ENCODE results near the gene SPRED1.
"Not testable (repeated sequence)": the region's sequence is repeated elsewhere in the genome, so short reads cannot be mapped to it uniquely, and the experiment has no call there.

The SPRED1 gene

DNA sequence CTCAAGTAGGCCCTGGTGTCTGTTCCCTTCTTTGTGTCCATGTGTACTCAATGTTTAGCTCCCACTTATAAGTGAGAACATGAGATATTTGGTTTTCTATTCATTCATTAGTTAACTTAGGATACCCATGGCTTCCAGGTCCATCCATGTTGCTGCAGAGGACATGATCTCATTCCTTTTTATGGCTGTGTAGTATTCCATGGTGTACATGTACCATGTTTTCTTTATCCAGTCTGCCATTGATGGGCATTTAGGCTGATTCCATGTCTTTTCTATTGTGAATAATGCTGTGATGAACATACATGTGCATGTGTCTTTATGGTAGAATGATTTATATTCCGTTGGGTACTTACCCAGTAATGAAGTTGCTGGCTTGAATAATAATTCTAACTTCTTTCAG, 24.6 kb downstream of the SPRED1 start:
- not testable (repeated sequence) for H3K9ac ChIP-seq (ENCODE audit: low read depth, low read length); H3K4me1 ChIP-seq (ENCODE audit: insufficient read depth, low read length); H3K9me3 ChIP-seq (ENCODE audit: control insufficient read depth, insufficient read depth, low read length); H3K36me3 ChIP-seq (ENCODE audit: insufficient read depth, low read length)

DNA sequence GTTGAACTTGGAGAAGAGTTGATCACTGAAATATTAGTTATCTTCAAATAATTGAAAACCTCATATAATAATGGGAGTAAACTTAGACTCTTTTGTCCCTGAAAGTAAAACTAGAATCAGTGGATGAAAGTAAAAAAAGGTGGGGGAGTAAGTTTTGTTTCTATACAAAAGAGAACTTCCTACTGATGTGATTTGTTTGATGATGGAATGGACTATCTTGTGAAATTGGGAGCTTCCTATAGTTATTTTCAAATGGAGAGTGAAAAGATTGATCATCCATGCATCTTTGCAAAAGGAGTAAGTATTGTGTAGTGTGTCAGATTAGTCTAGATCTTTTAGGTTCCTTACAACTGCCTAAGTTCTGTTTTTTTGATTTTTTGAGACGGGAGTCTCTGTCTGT, 28.4 kb downstream of the SPRED1 start:
- H3K36me3 ChIP-seq (ENCODE audit: insufficient read depth, low read length), result no peaks in the 10 kb centered on the region
- H3K4me1 ChIP-seq (ENCODE audit: insufficient read depth, low read length), result no peaks in the 10 kb centered on the region
- no peak overlapping the region for H3K9ac ChIP-seq (ENCODE audit: low read depth, low read length)
- no peaks in the 10 kb centered on the region for H3K9me3 ChIP-seq (ENCODE audit: control insufficient read depth, insufficient read depth, low read length)

DNA sequence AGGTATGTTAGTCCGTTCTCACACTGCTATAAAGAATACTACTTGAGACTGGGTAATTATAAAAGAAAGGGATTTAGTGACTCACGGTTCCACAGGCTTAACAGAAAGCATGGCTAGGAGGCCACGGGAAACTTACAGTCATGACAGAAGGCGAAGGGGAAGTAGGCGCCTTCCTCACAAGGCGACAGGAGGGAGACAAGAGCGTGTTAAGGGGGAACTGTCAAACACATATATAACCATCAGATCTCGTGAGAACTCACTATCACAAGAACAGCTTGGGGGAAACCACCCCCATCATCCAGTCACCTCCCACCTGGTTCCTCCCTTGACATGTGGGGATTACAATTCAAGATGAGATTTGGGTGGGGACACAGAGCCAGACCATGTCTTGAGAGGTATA, 30.4 kb downstream of the SPRED1 start:
- Histone ChIP-seq H3K9me3 (ENCODE audit: control insufficient read depth, insufficient read depth, low read length) (peaks cover 2% of the 10 kb centered on the region; the same call in 1 of the 2 replicates), H3K9ac (ENCODE audit: low read depth, low read length) (no peak overlapping the region), H3K36me3 (ENCODE audit: insufficient read depth, low read length) (no peaks in the 10 kb centered on the region), H3K4me1 (ENCODE audit: insufficient read depth, low read length) (no peaks in the 10 kb centered on the region)

DNA sequence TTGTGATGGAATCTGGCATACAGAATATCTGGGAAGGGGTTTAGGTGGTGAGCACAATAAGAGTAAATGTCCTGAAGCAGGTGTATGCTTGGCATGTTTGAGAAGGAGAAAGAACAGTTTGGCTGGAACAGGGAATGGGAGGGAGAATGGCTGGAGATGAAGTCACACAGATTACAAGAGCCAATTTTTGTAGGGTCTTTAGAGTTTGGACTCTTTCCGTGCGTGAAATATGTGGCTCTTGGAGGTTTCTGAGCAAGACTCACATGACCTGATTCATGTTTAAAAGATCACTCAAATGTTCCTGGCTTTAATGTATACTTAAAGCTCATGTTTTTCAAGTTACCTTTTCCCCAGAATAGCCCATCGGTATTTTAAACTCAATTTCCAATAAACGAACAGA, 32.8 kb downstream of the SPRED1 start:
- Histone ChIP-seq H3K36me3 (ENCODE audit: insufficient read depth, low read length) (no peaks in the 10 kb centered on the region), H3K9ac (ENCODE audit: low read depth, low read length) (no peak overlapping the region), H3K9me3 (ENCODE audit: control insufficient read depth, insufficient read depth, low read length) (peaks cover 15% of the 10 kb centered on the region; the same call in 1 of the 2 replicates), H3K4me1 (ENCODE audit: insufficient read depth, low read length) (no peaks in the 10 kb centered on the region)

DNA sequence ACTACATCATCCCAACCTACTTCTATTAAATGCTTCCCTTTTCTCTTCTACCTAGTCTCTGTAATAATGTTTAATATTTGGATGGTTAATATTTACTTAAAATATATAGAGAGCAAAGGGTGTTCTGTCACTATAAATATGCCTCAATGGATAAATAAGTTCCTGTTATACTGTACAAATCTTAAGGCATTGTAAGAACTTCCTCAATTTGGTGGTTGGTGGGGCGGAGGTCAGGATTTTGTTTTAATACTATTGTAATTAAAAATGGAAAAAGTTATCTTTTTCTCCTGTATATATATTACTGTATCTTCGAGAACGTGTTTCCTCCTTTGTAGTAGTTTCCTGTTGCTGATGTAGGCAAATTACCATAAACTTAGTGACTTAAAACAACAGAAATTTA, 41.5 kb downstream of the SPRED1 start:
- Histone ChIP-seq H3K4me1 (ENCODE audit: insufficient read depth, low read length) (peaks cover 4% of the 10 kb centered on the region; the same call in 1 of the 2 replicates), H3K9me3 (ENCODE audit: control insufficient read depth, insufficient read depth, low read length) (peaks cover 10% of the 10 kb centered on the region; the same call in 1 of the 2 replicates), H3K36me3 (ENCODE audit: insufficient read depth, low read length) (no peaks in the 10 kb centered on the region), H3K9ac (ENCODE audit: low read depth, low read length) (no peak overlapping the region)

DNA sequence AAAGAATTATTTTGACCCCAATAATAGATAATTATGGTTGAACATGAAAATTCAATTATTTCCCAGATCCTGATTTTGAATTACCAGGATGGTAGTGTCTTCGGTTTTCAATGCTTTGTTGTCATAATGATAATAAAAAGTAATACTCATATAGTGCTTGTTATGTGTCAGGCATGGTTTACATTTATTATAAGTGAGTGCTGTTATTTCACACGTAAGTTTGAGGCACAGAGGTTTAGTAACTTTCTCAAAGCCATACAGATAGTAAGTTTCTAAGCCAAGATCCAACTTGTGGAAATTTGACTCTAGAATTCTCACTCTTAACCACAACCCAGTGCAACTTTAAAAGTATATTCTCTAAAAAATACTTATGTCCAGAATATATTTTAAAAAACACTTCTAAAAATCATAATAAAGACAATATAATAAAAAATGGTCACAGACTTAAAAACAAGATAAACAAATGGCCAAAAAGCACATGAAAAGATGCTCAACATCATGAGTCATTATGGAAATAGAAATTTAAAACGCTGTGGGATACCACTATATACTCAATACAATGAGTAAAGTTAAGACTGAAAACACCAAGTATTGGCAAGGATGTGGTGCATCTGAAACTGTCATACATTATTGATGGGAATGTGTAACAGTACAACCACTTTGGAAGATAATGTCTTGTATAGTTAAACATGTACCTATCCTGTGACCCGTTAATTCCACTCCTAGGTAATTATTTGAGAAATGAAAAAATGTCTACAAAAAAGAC, 45.2 kb downstream of the SPRED1 start:
- H3K9ac ChIP-seq (ENCODE audit: low read depth, low read length), result no peak overlapping the region
- H3K9me3 ChIP-seq (ENCODE audit: control insufficient read depth, insufficient read depth, low read length), result no peaks in the 10 kb centered on the region
- H3K36me3 ChIP-seq (ENCODE audit: insufficient read depth, low read length), result no peaks in the 10 kb centered on the region
- H3K4me1 ChIP-seq (ENCODE audit: insufficient read depth, low read length), result peaks cover 4% of the 10 kb centered on the region; the same call in 1 of the 2 replicates

DNA sequence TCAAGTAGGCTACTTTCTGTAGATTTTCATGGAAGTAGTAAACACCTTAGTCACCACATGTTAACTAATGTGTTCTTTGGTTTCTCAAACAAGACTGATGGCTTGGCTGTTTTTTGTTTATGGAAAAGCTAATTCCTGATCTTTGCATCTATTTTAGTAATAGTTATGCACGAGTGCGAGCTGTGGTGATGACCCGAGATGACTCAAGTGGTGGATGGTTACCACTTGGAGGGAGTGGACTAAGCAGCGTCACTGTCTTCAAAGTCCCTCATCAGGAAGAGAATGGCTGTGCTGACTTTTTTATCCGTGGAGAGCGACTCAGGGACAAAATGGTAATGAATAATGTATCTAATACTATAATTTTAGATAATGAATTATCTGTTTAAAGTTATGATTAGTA, 46.6 kb downstream of the SPRED1 start:
- peaks cover 4% of the 10 kb centered on the region; the same call in 1 of the 2 replicates for H3K4me1 ChIP-seq (ENCODE audit: insufficient read depth, low read length)
- no peaks in the 10 kb centered on the region for H3K36me3 ChIP-seq (ENCODE audit: insufficient read depth, low read length)
- H3K9ac ChIP-seq (ENCODE audit: low read depth, low read length), result no peak overlapping the region
- no peaks in the 10 kb centered on the region for H3K9me3 ChIP-seq (ENCODE audit: control insufficient read depth, insufficient read depth, low read length)

DNA sequence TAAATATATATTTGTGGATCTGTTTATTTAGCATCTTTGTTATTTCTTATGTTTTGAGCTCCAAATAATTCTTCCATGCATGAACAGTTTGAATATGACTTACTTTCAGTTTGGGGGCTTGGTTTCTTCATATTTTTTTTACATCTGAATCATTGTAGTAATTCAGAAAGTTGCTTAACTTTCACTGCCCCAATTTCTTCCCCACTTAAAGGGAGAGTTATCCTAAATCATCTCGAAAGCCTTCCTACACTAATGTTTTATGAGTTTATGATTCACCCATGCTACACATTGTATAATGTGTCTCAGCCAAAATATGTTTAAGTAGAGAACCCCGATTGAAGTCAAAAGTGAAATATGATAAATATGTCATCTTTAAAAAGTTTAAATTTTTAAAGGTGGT, 47.8 kb downstream of the SPRED1 start:
- no peak overlapping the region for H3K9ac ChIP-seq (ENCODE audit: low read depth, low read length)
- no peaks in the 10 kb centered on the region for H3K36me3 ChIP-seq (ENCODE audit: insufficient read depth, low read length)
- H3K9me3 ChIP-seq (ENCODE audit: control insufficient read depth, insufficient read depth, low read length), result no peaks in the 10 kb centered on the region
- peaks cover 4% of the 10 kb centered on the region; the same call in 1 of the 2 replicates for H3K4me1 ChIP-seq (ENCODE audit: insufficient read depth, low read length)

DNA sequence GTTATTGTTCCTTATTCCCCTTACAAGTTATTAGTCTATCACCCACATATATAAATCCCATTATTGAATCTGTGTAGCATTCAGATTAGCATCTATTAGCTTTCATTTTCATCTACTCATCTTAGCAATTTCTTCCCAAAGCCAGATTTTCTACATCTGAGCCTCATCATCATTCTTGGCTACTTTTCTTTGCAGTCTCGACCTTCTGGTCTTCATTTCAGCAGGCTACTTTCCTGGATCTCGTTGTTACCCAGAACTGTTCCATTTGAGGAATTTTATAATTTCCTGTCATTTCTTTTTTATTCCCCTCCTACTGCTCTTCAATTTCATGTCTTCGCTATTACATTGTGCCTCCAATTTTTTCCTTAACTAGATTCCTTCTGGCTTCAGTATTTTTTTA, 51.8 kb downstream of the SPRED1 start:
- Histone ChIP-seq H3K4me1 (ENCODE audit: insufficient read depth, low read length) (no peaks in the 10 kb centered on the region), H3K36me3 (ENCODE audit: insufficient read depth, low read length) (no peaks in the 10 kb centered on the region), H3K9ac (ENCODE audit: low read depth, low read length) (no peak overlapping the region), H3K9me3 (ENCODE audit: control insufficient read depth, insufficient read depth, low read length) (no peaks in the 10 kb centered on the region)

DNA sequence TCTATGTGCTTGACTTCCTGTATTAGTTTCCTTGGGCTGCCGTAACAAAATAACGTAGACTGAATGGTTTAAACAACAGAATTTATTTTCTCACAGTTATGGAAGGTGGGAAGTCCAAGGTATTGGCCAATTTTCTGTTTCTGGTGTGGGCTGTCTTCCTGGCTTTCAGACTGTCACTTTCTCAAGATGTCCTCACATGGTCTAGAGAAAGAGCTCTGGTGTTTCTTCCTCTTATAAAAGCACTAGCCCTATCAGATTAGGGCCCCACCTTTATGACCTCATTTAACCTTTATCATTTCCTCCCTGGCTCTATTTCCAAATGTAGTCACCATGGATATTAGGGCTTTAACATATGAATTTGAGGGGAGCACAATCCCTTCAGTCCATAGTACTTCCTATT, 54.6 kb downstream of the SPRED1 start:
- H3K9me3 ChIP-seq (ENCODE audit: control insufficient read depth, insufficient read depth, low read length), result no peaks in the 10 kb centered on the region
- no peaks in the 10 kb centered on the region for H3K36me3 ChIP-seq (ENCODE audit: insufficient read depth, low read length)
- H3K9ac ChIP-seq (ENCODE audit: low read depth, low read length), result no peak overlapping the region
- H3K4me1 ChIP-seq (ENCODE audit: insufficient read depth, low read length), result no peaks in the 10 kb centered on the region

DNA sequence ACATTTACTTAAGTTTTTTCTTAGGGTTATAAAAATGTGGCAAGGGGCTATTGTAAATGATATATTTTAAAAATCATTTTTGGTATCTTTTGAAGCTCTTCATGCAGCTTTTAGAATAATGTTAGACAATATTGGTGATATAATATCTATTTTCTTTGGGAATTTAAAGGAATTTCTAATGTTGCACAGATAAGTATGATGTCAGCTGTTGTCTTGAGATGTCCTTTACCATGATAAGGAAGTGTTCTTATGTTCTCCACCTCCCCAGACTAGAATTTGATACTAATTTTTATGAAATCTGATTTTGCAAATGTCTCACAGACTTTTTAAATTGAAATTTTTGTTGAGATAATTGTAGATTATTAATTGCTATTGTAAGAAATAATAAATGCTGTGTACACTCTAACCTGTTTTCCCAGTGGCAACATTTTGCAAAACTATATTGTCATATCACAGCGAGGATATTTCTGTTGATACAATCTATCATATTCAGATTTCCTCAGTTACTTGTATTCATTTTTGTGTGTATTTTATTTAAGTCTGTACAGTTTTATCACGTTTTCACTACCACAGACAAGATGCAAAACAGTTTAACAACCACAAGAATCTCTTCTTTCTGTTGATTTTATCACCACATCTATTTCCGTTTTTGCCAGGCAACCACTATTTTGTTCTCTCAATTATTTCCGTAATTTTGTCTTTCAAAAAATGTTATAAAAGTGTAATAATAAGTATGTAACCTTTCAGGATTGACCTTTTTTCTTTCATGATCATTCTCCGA, 55.4 kb downstream of the SPRED1 start:
- Histone ChIP-seq H3K9me3 (ENCODE audit: control insufficient read depth, insufficient read depth, low read length) (no peaks in the 10 kb centered on the region), H3K36me3 (ENCODE audit: insufficient read depth, low read length) (no peaks in the 10 kb centered on the region), H3K9ac (ENCODE audit: low read depth, low read length) (no peak overlapping the region), H3K4me1 (ENCODE audit: insufficient read depth, low read length) (no peaks in the 10 kb centered on the region)

DNA sequence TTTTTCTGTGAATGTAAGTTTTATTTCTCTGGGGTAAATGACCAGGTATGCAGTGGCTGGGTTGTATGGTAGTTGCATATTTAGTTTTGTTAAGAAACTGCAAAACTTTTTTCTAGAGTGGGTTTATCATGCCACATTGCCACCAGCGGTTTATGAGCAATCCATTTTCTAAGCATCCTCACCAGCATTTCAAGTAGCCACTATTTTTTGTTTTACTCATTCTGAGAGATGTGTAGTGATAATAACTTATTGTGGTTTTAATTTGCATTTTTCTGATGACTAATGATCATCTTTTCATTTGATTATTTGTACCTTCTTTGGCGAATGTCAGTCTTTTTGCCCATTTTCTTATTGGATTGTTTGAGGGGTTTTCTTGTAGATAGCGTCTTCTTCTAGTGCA, 56.2 kb downstream of the SPRED1 start:
- Histone ChIP-seq H3K9me3 (ENCODE audit: control insufficient read depth, insufficient read depth, low read length) (no peaks in the 10 kb centered on the region), H3K36me3 (ENCODE audit: insufficient read depth, low read length) (no peaks in the 10 kb centered on the region), H3K9ac (ENCODE audit: low read depth, low read length) (no peak overlapping the region), H3K4me1 (ENCODE audit: insufficient read depth, low read length) (no peaks in the 10 kb centered on the region)

DNA sequence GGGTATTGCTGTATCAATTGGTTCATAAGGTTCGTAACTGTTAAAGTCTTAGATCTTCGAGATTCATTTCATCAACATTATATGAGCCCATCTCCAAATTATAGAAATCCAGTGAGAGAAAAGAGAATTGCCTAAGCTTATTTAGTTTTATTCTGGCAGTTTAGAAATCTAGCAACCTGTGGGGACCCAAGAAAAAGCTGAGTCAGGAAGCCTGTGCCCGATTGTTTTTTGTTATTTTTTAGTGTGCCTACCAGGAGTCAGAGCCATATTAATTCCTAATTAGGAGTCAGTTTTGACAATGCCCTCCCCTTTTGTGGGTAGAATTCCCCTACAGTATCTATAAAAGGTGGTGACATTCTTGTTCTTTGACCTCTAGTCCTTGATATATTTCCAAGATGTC, 59.6 kb downstream of the SPRED1 start:
- Histone ChIP-seq H3K4me1 (ENCODE audit: insufficient read depth, low read length) (no peaks in the 10 kb centered on the region), H3K9me3 (ENCODE audit: control insufficient read depth, insufficient read depth, low read length) (no peaks in the 10 kb centered on the region), H3K9ac (ENCODE audit: low read depth, low read length) (no peak overlapping the region), H3K36me3 (ENCODE audit: insufficient read depth, low read length) (no peaks in the 10 kb centered on the region)

DNA sequence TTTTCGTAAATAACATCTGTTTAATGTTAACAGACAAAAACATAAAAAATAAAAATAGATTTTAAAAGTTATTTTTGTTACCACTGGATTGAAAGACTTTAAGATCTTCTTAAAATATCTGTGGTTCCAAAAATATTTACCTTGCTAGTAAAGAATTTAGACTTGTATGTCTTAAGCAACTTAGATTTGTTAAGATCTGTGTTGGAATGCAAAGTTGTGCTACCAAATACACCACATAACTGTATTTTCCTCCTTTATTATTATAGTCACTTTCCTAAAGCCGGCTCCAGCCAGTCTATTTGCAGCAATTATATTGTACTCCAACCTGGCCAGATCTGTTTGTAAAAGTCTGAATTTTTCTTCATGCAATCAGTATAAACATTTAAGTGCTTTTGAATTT, 63.7 kb downstream of the SPRED1 start:
- Histone ChIP-seq H3K9me3 (ENCODE audit: control insufficient read depth, insufficient read depth, low read length) (no peaks in the 10 kb centered on the region), H3K36me3 (ENCODE audit: insufficient read depth, low read length) (no peaks in the 10 kb centered on the region), H3K9ac (ENCODE audit: low read depth, low read length) (no peak overlapping the region), H3K4me1 (ENCODE audit: insufficient read depth, low read length) (no peaks in the 10 kb centered on the region)

DNA sequence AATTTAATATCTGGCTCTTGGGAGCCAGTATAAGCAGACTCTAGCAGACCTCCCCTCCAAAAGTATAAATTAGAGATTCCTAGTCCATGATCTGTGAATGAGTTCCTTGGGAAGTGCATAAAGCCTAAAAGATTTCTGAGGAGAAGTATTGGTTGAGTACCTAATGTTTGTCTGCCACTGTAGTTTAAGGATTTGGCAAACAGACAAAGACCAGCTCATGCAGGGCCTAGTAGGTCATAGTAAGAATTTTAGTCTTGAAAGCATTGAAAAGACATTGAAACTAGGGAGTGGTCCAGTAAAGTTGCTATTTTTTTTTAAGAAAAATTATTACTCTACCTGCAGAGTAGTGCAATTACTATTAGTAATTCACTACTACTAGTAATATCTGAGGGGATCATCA, 67.5 kb downstream of the SPRED1 start:
- H3K36me3 ChIP-seq (ENCODE audit: insufficient read depth, low read length), result no peaks in the 10 kb centered on the region; the same call in none of the 2 replicates
- H3K4me1 ChIP-seq (ENCODE audit: insufficient read depth, low read length), result no peaks in the 10 kb centered on the region
- no peaks in the 10 kb centered on the region for H3K9me3 ChIP-seq (ENCODE audit: control insufficient read depth, insufficient read depth, low read length)
- H3K9ac ChIP-seq (ENCODE audit: low read depth, low read length), result no peak overlapping the region

Data from ES-I3 (cell line).